Measurements from ENCODE around the gene PEX16. TPM values are rescaled to one million over a fixed set of nuclear protein-coding genes. Genes with fewer than 3 reads are reported as not detected.

Gene PEX16
- total RNA-seq, 4 donors from 2014 or later = 28.5 to 41.2 (median 29.5) TPM

- no peak for DNase-seq
- Histone ChIP-seq H3K36me3 (no peaks in the 10 kb centered on the region), H3K27me3 (no peaks in the 10 kb centered on the region), H3K9me3 (no peaks in the 10 kb centered on the region), H3K27ac (no peak overlapping the region), H3K4me1 (peaks cover under 1% of the 10 kb centered on the region in 2 donors), H3K4me3 (replicated peaks in 1 of 3) (no peak overlapping the region)
- intact Hi-C loops (cut with DNase I) = no loop called here
- TF ChIP-seq POLR2A (IDR thresholded peaks at IDR 0.05) (no peak), CTCF (IDR thresholded peaks at IDR 0.05) (no peak)
- WGBS, 2 donors = 81 to 84% methylated on average over 9 of the region's 9 CpGs
Observed at GRCh38 chr11:45890886-45891550, 26.7 kb downstream of the PEX16 start.

- TF ChIP-seq POLR2A (IDR thresholded peaks at IDR 0.05) (no peak), CTCF (IDR thresholded peaks at IDR 0.05) (no peak)
- WGBS, 2 donors = 91 to 93% methylated on average over 9 of the region's 9 CpGs
- H3K36me3 ChIP-seq = no peaks in the 10 kb centered on the region
- no peak for DNase-seq
- H3K4me1 ChIP-seq = peaks cover 4 to 5% of the 10 kb centered on the region in 2 donors
- no peaks in the 10 kb centered on the region for H3K27me3 ChIP-seq
- H3K4me3 ChIP-seq (replicated peaks in 1 of 3) = no peak overlapping the region
- H3K27ac ChIP-seq = no peak overlapping the region
- intact Hi-C loops (cut with DNase I) = no loop called here
- no peaks in the 10 kb centered on the region for H3K9me3 ChIP-seq
Observed at GRCh38 chr11:45889966-45890365, 27.7 kb downstream of the PEX16 start.

DNA sequence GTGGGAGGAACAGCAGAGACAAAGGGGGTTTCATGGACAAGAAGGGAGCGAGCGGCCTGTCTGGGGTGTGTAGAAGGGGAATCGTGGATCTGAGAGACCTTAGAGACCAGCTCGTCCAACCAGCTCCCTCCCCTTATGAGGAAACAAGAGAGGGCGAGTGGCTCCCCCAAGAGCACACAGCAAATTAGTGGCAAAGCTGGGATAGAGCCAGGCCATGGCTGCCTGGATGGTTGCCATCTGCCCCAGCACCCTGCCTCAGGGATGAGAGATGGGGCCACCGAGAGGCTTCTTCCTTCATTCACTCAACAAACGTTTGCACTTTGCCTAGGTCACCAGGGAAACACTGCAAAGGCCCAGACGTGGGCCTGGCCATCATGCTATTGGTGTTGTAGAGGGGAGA lies 28.1 kb downstream of the PEX16 start:
- Histone ChIP-seq H3K4me3 (replicated peaks in 1 of 3) (no peak overlapping the region), H3K9me3 (no peaks in the 10 kb centered on the region), H3K27ac (no peak overlapping the region), H3K4me1 (peaks cover 4 to 5% of the 10 kb centered on the region in 2 donors), H3K36me3 (no peaks in the 10 kb centered on the region), H3K27me3 (no peaks in the 10 kb centered on the region)
- intact Hi-C loops (cut with DNase I) = no loop called here
- TF ChIP-seq POLR2A (IDR thresholded peaks at IDR 0.05) (no peak), CTCF (IDR thresholded peaks at IDR 0.05) (no peak)
- no peak for DNase-seq
- 80 to 90% methylated on average over 8 of the region's 8 CpGs for WGBS, 2 donors

DNA sequence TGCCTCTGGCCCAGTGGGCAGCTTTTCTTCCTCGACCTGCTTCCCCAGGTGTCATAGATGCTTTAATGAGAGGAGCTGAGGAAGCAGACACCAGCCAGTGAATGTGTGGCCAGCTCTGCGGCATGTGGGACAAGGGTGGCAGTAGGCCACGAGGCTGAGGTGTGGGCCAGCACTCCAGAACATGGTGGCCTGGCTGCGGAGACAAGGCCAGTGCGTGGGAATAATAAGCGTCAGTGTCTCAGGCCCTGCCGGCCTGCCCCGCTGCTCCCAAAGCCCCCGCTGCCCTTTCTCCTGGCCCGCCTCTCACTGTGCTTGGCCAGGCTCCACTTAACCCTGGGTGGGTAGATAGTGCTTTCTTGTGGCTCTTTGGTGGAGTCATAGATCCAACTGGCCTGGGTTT lies 30.1 kb downstream of the PEX16 start:
- Histone ChIP-seq H3K27me3 (no peaks in the 10 kb centered on the region), H3K36me3 (no peaks in the 10 kb centered on the region), H3K27ac (no peak overlapping the region), H3K4me1 (peaks cover 4 to 5% of the 10 kb centered on the region in 2 donors), H3K4me3 (replicated peaks in 1 of 3) (no peak overlapping the region), H3K9me3 (no peaks in the 10 kb centered on the region)
- 90 to 91% methylated on average over 9 to 10 of the region's 10 CpGs for WGBS, 2 donors
- TF ChIP-seq POLR2A (IDR thresholded peaks at IDR 0.05) (no peak), CTCF (IDR thresholded peaks at IDR 0.05) (no peak)
- DNase-seq = no peak
- intact Hi-C loops (cut with DNase I) = no loop called here

GRCh38 chr11:45886816-45887520 lies 30.7 kb downstream of the PEX16 start:
- no peaks in the 10 kb centered on the region for H3K9me3 ChIP-seq
- H3K4me3 ChIP-seq (replicated peaks in 1 of 3) = no peak overlapping the region
- TF ChIP-seq POLR2A (IDR thresholded peaks at IDR 0.05) (no peak), CTCF (IDR thresholded peaks at IDR 0.05) (no peak)
- WGBS, 2 donors = 93 to 94% methylated on average over 4 of the region's 4 CpGs
- no peaks in the 10 kb centered on the region for H3K27me3 ChIP-seq
- H3K4me1 ChIP-seq = peaks cover 4 to 5% of the 10 kb centered on the region in 2 donors
- H3K27ac ChIP-seq = no peak overlapping the region
- DNase-seq = no peak
- H3K36me3 ChIP-seq = peaks cover 4 to 5% of the 10 kb centered on the region in 2 donors
- intact Hi-C loops (cut with DNase I) = no loop called here
